Fibroblast of mammary gland (primary cell): ENCODE results near the gene MED15.

Source experiments
- DNase-seq: peaks from one replicate; pipeline ENCODE4 v3.0.0-alpha.2; 2010; ENCODE audit warnings: low read depth
- H3K4me3 ChIP-seq: 2 replicates; pipeline ENCODE4 v1.5.1; 2011; ENCODE audit warnings: low read depth, mild to moderate bottlenecking, low read length, moderate library complexity; ENCODE audit not compliant: control insufficient read depth
- TF ChIP-seq, protein P1 (sequence below): conservative IDR thresholded peaks from 2 replicates; pipeline ENCODE4 v1.5.1; 2011; ENCODE audit warnings: low read depth, low read length, inconsistent platforms; ENCODE audit not compliant: control insufficient read depth, insufficient read depth

MED15 gene

GRCh38 chr22:20636945-20637344, 129.5 kb downstream of the MED15 start:
- TF ChIP-seq, protein P1, sequence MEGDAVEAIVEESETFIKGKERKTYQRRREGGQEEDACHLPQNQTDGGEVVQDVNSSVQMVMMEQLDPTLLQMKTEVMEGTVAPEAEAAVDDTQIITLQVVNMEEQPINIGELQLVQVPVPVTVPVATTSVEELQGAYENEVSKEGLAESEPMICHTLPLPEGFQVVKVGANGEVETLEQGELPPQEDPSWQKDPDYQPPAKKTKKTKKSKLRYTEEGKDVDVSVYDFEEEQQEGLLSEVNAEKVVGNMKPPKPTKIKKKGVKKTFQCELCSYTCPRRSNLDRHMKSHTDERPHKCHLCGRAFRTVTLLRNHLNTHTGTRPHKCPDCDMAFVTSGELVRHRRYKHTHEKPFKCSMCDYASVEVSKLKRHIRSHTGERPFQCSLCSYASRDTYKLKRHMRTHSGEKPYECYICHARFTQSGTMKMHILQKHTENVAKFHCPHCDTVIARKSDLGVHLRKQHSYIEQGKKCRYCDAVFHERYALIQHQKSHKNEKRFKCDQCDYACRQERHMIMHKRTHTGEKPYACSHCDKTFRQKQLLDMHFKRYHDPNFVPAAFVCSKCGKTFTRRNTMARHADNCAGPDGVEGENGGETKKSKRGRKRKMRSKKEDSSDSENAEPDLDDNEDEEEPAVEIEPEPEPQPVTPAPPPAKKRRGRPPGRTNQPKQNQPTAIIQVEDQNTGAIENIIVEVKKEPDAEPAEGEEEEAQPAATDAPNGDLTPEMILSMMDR: no peak
- no peak for DNase-seq
- no peak overlapping the region for H3K4me3 ChIP-seq
